Fibroblast of lung (primary cell): ENCODE measurements around the gene TCF21.

Experiments used
- CTCF ChIP-seq, 2 donors: IDR thresholded peaks in 1 of 2; conservative IDR thresholded peaks in 1 of 2; 1 replicate in 1 of 2; 2 replicates in 1 of 2; pipeline ENCODE4 v1.5.1; 2011 to 2012; ENCODE audit warnings: low read length in 2 of 2, control low read depth in 1 of 2, inconsistent platforms in 1 of 2, low read depth in 1 of 2, mild to moderate bottlenecking in 1 of 2
- EZH2 ChIP-seq: IDR thresholded peaks from 2 replicates; pipeline ENCODE4 v1.5.1; 2012; ENCODE audit warnings: low read length, control low read depth, mild to moderate bottlenecking; ENCODE audit errors: missing control alignments

DNA sequence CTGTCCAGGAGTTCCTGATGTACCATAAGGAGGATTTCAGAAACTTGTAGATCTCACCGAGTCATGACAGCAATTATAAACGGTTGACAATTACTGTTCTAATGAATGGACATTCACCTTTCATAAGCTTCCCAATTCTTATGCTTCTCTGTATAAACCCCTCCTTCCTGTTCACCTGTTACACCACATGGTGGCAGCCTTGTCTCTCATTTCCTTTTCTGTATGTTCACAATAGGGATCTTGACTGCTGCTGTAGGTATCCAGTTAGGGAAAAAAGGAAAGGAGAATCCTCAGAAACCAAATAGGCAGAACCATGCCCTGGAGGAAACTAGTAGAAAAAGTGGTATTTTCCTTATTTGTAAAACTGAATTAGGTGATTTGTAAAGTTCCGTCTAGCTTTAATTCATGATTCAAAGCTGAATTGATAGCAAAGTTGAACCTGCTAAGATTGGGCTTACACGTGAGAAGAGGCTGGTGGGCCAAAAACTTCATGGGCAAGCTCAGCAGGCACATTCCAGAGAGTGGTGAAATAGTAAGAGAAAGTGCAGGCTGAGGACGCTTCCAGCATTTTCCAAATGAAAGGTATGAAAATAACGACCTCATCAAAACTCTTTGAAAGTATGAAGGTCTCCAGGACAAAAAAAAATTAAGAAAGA, 35.2 kb downstream of the TCF21 start:
- TF ChIP-seq CTCF (conservative IDR thresholded peaks at IDR 0.05 in 1 of 2, IDR thresholded peaks at IDR 0.05 in 1 of 2; ENCODE audit: low read depth in 1 of 2, low read length in 2 of 2) = peak; percentile 85 to 88
- no peak for TF ChIP-seq EZH2
